ENCODE results near the gene GLRA2.

- TF ChIP-seq FOXK2 (IDR thresholded peaks at IDR 0.05): no peak
- TF ChIP-seq FOXA1 (IDR thresholded peaks at IDR 0.05): no peak
- TF ChIP-seq SP1 (IDR thresholded peaks at IDR 0.05): no peak
- TF ChIP-seq SUZ12 (IDR thresholded peaks at IDR 0.05): no peak
- TF ChIP-seq BHLHE40 (IDR thresholded peaks at IDR 0.05; ENCODE audit: borderline replicate concordance): no peak
- TF ChIP-seq, protein P1, sequence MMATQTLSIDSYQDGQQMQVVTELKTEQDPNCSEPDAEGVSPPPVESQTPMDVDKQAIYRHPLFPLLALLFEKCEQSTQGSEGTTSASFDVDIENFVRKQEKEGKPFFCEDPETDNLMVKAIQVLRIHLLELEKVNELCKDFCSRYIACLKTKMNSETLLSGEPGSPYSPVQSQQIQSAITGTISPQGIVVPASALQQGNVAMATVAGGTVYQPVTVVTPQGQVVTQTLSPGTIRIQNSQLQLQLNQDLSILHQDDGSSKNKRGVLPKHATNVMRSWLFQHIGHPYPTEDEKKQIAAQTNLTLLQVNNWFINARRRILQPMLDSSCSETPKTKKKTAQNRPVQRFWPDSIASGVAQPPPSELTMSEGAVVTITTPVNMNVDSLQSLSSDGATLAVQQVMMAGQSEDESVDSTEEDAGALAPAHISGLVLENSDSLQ (IDR thresholded peaks at IDR 0.05): no peak
- TF ChIP-seq FOXM1 (IDR thresholded peaks at IDR 0.05; ENCODE audit: borderline replicate concordance): no peak
- TF ChIP-seq TARDBP (IDR thresholded peaks at IDR 0.05): no peak
These were observed 87.0 kb downstream of the GLRA2 start for GRCh38 chrX:14616301-14616700.

Measured in HEK293T (cell line).